ENCODE results near the gene CBLB.

Gene CBLB

GRCh38 chr3:105845488-105845887 lies 23.3 kb downstream of the CBLB start:
- DNase-seq (ENCODE audit: low read depth), result no peak

DNA sequence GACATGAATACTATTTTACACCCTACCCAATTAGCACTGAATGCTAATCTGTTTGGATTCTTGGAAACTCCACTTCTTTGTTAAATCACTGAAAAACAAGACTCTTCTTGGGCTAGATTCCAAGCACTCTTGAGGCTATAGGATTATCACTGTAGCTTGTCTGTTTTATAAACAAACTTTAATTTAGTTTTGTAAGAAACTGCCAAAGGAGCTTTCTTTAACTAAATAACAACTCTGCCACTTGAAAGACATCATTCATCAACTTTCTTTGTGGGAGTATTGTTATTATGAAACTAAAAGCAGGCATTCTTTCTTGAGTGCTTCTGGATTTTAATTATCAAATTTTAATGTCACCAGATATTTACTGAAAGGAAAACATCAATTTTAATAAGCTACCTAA lies 24.1 kb downstream of the CBLB start:
- no peak for DNase-seq (ENCODE audit: low read depth)

GRCh38 chr3:105843994-105844393 lies 24.8 kb downstream of the CBLB start:
- DNase-seq (ENCODE audit: low read depth), result no peak

- no peak for DNase-seq (ENCODE audit: low read depth)
Observed at GRCh38 chr3:105842943-105843342, 25.9 kb downstream of the CBLB start.

DNA sequence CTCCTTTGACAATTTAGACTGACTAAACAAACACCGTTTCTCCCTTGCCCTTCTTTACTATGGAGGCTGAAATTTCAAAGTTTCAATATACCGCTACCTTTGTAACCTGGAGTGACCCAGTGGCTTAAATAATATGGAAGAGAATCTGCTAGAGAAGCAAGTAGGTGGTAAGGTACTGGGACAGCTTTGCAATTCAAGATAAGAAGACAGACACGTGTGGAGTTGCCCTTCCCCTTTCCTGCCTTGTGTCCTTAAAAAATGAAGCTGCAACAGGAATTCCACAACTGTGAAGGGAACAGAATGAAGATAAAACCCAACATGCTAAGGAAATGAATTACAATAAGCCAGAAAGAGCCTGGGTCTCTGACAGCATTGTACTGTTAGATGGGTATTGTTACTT lies 26.4 kb downstream of the CBLB start:
- DNase-seq (ENCODE audit: low read depth), result no peak

- no peak for DNase-seq (ENCODE audit: low read depth)
Observed at GRCh38 chr3:105837947-105838346, 30.9 kb downstream of the CBLB start.

DNA sequence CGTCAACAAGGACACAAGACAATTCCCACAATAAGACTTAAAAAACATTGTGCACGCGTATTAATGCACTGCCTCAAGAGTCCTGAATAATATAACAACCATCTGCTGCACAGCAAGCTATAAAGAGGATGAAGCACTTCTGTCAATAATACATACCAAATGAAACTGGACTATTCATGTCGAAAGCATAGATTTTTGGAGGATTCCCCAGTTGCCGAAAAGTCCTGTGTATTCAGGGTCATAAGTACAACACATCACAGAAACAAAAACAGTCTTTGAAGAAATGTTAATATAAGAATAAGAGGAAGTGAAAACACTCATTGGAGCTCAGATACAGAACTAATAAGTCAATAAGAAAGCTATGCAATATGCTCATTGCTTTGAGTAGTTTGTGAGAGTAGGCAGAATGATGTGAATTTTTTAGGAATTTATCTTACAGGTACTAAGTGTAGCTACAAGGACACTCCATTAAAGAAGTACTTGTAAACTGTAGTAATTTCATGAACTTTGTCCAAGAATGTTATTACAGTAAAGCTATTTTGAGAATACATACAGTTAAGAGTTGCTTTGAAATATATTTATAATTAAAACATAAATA lies 31.6 kb downstream of the CBLB start:
- no peak for DNase-seq (ENCODE audit: low read depth)

- DNase-seq (ENCODE audit: low read depth), result no peak
Observed at GRCh38 chr3:105836533-105836932, 32.3 kb downstream of the CBLB start.

DNA sequence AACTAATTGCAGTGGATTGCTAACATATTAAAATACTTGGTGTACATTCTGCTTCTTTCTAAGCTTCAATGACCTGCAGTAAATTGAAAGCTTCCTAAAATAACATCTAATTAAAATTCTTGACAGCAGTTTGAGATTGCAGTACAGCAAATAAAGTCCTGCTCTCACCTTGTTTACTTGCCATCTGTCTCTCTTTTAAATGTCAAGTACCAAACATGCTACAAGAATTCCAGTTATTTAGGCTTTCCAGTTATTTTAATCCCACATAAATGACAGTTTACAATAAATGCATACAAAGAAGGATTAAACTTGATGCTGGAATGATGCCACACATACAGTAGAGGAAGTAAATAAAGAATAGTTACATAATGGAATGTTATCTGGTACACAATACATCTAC lies 33.2 kb downstream of the CBLB start:
- no peak for DNase-seq (ENCODE audit: low read depth)

- DNase-seq (ENCODE audit: low read depth), result no peak
Observed at GRCh38 chr3:105834768-105835167, 34.0 kb downstream of the CBLB start.

DNA sequence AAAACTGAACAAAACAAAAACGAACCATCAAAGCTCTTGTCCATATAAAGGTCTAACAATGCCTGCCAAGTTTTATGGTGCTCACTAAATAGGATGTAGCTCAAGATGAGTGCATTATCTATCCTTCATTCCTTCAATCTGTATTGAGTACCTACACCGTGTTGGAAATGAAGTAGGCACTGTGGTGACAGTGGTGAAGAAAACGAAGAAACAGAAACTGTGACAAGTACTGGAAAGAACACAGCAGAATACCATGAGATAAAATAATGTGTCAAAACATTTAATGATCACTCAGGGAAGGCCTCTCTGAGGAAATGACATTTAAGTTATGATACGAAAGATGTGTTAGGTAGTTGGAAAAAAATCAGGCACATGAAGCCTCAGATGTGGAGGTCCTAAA lies 36.2 kb downstream of the CBLB start:
- DNase-seq (ENCODE audit: low read depth), result no peak

GRCh38 chr3:105830836-105831235 lies 38.0 kb downstream of the CBLB start:
- no peak for DNase-seq (ENCODE audit: low read depth)

GRCh38 chr3:105829871-105830622 lies 38.8 kb downstream of the CBLB start:
- no peak for DNase-seq (ENCODE audit: low read depth)

DNA sequence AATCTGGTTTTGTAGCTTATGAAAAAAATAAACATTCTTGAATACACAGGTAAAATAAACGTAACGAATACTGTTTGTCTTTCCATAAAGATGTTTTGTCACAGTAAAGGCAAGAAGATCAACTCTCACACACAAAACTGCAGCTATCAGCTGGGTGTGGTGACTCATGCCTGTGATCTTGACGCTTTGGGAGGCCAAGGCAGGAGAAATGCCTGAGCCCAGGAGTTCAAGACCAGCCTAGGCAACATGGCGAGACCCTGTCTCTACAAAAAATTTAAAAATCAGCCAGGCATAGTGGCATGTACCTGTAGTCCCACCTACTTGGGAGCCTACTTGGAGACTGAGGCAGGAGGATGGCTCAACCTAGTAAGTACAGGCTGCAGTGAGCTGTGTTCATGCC lies 39.6 kb downstream of the CBLB start:
- no peak for DNase-seq (ENCODE audit: low read depth)

- no peak for DNase-seq (ENCODE audit: low read depth)
Observed at GRCh38 chr3:105828703-105829102, 40.1 kb downstream of the CBLB start.

DNA sequence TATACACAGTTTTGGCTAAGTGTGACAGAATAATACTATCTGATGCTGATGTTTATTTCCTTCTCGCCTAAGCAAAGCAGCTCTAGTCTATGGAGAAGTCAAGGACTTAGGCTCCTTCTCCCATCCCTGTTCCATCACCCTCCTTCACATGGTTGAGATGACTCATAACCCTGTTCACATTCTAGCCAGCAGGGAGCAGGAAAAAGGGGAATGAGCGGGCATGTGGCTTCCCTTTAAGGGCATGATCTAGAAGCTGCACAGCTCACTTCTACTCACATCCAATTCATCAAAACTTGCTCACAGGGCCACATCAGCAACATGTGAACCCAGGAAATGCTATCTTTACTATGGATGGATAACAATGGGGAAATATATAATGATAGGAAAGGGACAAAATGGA lies 40.9 kb downstream of the CBLB start:
- no peak for DNase-seq (ENCODE audit: low read depth)

- no peak for DNase-seq (ENCODE audit: low read depth)
Observed at GRCh38 chr3:105826778-105827634, 41.8 kb downstream of the CBLB start.

DNA sequence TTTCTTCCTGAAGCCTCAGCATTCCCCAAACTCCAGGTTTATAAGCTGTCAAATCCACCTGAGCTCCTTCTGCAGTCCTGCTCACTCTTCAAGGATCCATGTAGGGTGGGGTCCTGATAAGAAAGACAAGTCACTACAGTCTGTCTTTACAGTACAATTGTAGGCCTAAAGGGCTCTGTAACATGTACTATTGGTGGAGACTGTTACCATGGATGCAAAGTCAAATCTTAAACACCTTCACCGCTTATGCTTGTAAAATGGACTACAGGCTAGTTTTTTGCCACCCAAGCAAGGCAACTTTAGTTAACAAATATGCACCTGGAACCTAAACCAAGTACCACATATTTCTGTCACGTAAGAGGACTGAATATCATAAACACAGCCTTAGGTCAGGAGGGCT lies 44.7 kb downstream of the CBLB start:
- DNase-seq (ENCODE audit: low read depth), result no peak

DNA sequence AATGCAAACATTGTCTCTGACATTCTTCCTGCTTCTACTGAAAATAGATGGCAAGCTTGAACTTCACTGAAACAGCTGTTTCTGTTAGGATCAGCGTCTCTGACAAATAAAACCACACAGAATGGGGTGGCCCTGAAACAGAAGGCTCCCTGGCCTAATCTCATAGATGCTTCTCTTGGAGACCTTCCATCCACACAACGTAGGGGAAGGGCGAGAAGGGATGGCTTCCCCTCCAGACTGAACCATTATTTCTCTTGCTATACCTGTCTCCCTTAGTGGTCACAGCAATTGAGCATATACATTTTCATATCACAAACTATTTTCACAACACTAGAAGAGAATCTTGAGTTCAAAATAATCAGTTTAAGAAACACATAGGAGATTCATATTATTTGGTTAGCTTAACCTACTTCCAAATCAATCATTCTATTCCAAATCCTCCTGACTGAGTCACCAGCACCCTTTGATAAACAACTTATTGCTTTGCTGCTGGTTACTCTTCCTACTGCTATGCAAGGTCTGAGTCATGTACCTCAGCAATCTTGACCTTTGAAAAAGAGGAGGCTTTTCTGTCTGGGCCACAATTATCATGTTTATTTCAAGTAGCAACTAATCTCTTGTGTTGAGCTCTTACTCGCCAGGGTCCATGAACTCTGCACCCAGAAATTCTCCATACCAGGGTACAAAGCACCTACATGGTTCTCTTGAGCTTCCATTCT lies 45.5 kb downstream of the CBLB start:
- DNase-seq (ENCODE audit: low read depth), result no peak

GRCh38 chr3:105822171-105823123 lies 46.4 kb downstream of the CBLB start:
- no peak for DNase-seq (ENCODE audit: low read depth)

DNA sequence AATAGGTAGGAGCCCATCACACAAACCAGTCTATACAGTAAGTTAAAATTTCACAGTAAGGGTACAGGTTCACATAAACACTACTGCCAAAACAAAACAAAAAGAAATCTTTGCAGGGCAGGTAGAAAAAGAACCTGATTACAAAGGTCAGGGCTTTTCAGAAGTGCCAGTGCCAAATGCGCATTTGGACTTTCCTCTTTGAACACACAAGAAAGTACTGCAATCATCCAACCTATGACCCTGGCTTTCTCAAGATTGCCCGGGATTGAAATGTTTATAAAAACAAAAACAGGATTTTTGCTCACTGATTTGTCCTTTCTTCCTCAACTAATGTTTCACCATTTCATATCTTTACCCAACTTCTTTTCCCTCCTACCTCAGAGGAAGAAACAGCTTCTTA lies 47.4 kb downstream of the CBLB start:
- DNase-seq (ENCODE audit: low read depth), result no peak
